GM12878 (cell line): ENCODE results near the gene SLC4A1. TPM values are rescaled to one million over a fixed set of nuclear protein-coding genes. Genes with fewer than 3 reads are reported as not detected.

Experiments used
- ASH2L ChIP-seq: fragments of 300-600, 200-600 bp; sonication (generic); IDR thresholded peaks from 2 replicates; pipeline ENCODE4 v1.6.1; 2017; ENCODE audit warnings: low read depth, mild to moderate bottlenecking, borderline replicate concordance
- ATF7 ChIP-seq: fragments of 450-650 bp; IDR thresholded peaks from 2 replicates; pipeline ENCODE4 v1.6.1; 2016; ENCODE audit warnings: low read depth, mild to moderate bottlenecking
- CHD4 ChIP-seq: fragments of 200-600 bp; sonication (generic); IDR thresholded peaks from 2 replicates; pipeline ENCODE4 v1.6.1; 2016; ENCODE audit warnings: mild to moderate bottlenecking
- EP300 ChIP-seq, 2 experiments: fragments of 150-350 bp in 1 of 2; IDR thresholded peaks; 2 replicates each; pipeline ENCODE4 v1.6.1; 2011 to 2012; ENCODE audit warnings: low read depth in 2 of 2, low read length in 2 of 2, borderline replicate concordance in 1 of 2, improper control_type of control experiment in 1 of 2, inconsistent platforms in 1 of 2; ENCODE audit not compliant: control insufficient read depth in 1 of 2
- GABPA ChIP-seq: IDR thresholded peaks from 2 replicates; pipeline ENCODE4 v1.6.1; 2014; ENCODE audit warnings: antibody characterized with exemption, low read depth, mild to moderate bottlenecking, inconsistent platforms
- IKZF2 ChIP-seq, 2 experiments: fragments of 450-650 bp; IDR thresholded peaks; 2 replicates each; pipeline ENCODE4 v1.6.1; 2017; ENCODE audit warnings: mild to moderate bottlenecking in 2 of 2, moderate library complexity in 2 of 2
- NFIC ChIP-seq: IDR thresholded peaks from 2 replicates; pipeline ENCODE4 v1.6.1; 2012; ENCODE audit warnings: low read depth, mild to moderate bottlenecking, inconsistent platforms, low read length, moderate library complexity
- NFXL1 ChIP-seq: fragments of 450-650 bp; IDR thresholded peaks from 2 replicates; pipeline ENCODE4 v1.6.1; 2017; ENCODE audit warnings: antibody characterized with exemption, mild to moderate bottlenecking, borderline replicate concordance
- NR2C2 ChIP-seq: IDR thresholded peaks from 2 replicates; pipeline ENCODE4 v1.6.1; 2011; ENCODE audit warnings: borderline replicate concordance, low read depth; ENCODE audit not compliant: control insufficient read depth, insufficient read length
- NRF1 ChIP-seq: conservative IDR thresholded peaks from 2 replicates; pipeline ENCODE4 v1.6.1; 2011; ENCODE audit warnings: mild to moderate bottlenecking, low read depth, low read length, improper control_type of control experiment
- PML ChIP-seq: IDR thresholded peaks from 2 replicates; pipeline ENCODE4 v1.6.1; 2012; ENCODE audit warnings: low read length, inconsistent platforms
- POLR2A ChIP-seq: IDR thresholded peaks from 2 replicates; pipeline ENCODE4 v1.6.1; 2011; ENCODE audit warnings: low read depth, mild to moderate bottlenecking, low read length
- RAD21 ChIP-seq: IDR thresholded peaks from 2 replicates; pipeline ENCODE4 v1.6.1; 2011; ENCODE audit warnings: mild to moderate bottlenecking, low read depth, low read length, moderate library complexity; ENCODE audit not compliant: insufficient read depth
- RAD51 ChIP-seq: fragments of 450-650 bp; IDR thresholded peaks from 2 replicates; pipeline ENCODE4 v1.6.1; 2016; ENCODE audit warnings: moderate library complexity, mild to moderate bottlenecking, inconsistent platforms
- RUNX3 ChIP-seq: IDR thresholded peaks from 2 replicates; pipeline ENCODE4 v1.6.1; 2012; ENCODE audit warnings: low read length, inconsistent platforms
- SMAD1 ChIP-seq: fragments of 450-650 bp; IDR thresholded peaks from 2 replicates; pipeline ENCODE4 v1.6.1; 2018; ENCODE audit warnings: mild to moderate bottlenecking, low read depth; ENCODE audit not compliant: partially characterized antibody
- SMC3 ChIP-seq: IDR thresholded peaks from 2 replicates; pipeline ENCODE4 v1.6.1; 2011; ENCODE audit warnings: low read length, improper control_type of control experiment, borderline replicate concordance
- YBX1 ChIP-seq: fragments of 450-650 bp; IDR thresholded peaks from 2 replicates; pipeline ENCODE4 v1.6.1; 2016; ENCODE audit warnings: antibody characterized with exemption
- ZSCAN29 ChIP-seq: fragments of 450-650 bp; IDR thresholded peaks from 2 replicates; pipeline ENCODE4 v1.6.1; 2017; ENCODE audit warnings: mild to moderate bottlenecking, moderate library complexity
- polyA plus RNA-seq, 11 experiments: library from polyadenylated mRNA; depleted of rRNA in 4 of 11; unstranded in 6 of 11; stranded (reverse) in 5 of 11; fragments of >200 nt; fragmentation: Nextera tagmentation in 4 of 11; fragmentation: Illumina TruSeq in 1 of 11; extraction: Ambion mirVana in 4 of 11; extraction: Trizol in 1 of 11; gene quantifications; 1 replicate in 1 of 11; 2 replicates in 10 of 11; pipeline versions ENCODE4 v1.2.1 to v1.2.3, GENCODE V29; 2011 to 2016; ENCODE audit warnings: inconsistent platforms in 2 of 11, missing spikeins in 2 of 11, low read depth in 1 of 11
- total RNA-seq, 4 experiments: library from RNA; depleted of rRNA in 3 of 4; stranded (reverse); fragments of >200 nt in 3 of 4; fragmentation: Illumina TruSeq in 1 of 4; extraction: Trizol in 1 of 4; gene quantifications; 2 replicates each; pipeline versions ENCODE4 v1.2.1 to v1.2.3, GENCODE V29; 2013 to 2021
- TF ChIP-seq, protein P1 (sequence below): fragments of 150-350 bp; IDR thresholded peaks from 2 replicates; pipeline ENCODE4 v1.6.1; 2016; ENCODE audit warnings: low read depth, low read length
- TF ChIP-seq, protein P2 (sequence below): fragments of 450-650 bp; IDR thresholded peaks from 2 replicates; pipeline ENCODE4 v1.6.1; 2016; ENCODE audit warnings: mild to moderate bottlenecking
- TF ChIP-seq, protein P3 (sequence below): fragments of 450-650 bp; IDR thresholded peaks from 2 replicates; pipeline ENCODE4 v1.6.1; 2017; ENCODE audit warnings: low read depth, mild to moderate bottlenecking, moderate library complexity
- TF ChIP-seq, protein P4 (sequence below): fragments of 450-650 bp; IDR thresholded peaks from 2 replicates; pipeline ENCODE4 v1.6.1; 2016; ENCODE audit warnings: mild to moderate bottlenecking

Gene SLC4A1
- total and polyA plus RNA-seq, 10 of the 15 experiments (the other 5 are each of a cell fraction or from before 2014, with no cell fraction given) = 0.03 TPM; not detected in 9

DNA sequence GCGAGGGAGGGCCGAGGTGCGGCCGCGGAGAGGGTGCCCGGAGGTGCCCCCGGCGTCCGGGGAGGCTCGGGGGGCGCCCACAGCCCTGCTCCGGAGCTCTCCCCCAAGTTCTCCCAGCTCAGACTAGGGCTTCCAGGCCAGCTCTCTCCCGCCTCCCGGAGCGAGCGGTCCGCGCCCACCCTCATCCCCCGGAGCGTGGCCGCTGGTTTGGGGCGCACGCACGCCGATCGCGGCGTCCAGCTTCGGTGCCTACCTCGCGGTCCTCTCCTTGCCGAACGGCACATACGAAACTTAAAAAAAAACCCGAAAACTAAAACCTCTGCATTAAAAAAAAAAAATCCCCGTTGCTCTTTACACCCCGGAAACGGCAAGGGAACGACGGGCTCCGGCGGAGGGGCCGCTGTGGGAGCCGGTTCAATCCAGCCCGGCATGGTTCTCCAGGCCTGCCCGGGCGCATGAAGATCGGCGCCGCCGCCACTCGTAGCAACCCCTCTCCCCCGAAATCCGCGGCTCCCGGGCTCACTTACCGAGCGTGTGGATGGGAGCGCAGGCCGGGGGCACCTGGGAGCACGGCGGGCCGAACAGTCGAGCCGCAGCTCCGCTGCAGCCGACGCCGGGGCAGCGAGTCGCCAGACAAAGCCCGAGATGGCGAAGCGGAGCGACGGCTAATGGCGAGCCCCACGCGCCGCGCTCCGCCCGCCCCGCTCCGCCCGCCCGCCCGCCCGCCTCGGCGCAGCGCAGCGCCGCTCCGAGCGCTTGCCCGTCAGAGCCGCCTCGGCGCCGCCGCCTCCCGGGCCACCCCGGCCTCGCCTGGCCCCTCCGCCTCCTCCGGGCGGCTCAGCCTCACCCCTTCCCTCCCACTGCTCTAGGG lies 47.5 kb downstream of the SLC4A1 start (continued):
- no peak for TF ChIP-seq NFIC
- no peak for TF ChIP-seq NRF1
- TF ChIP-seq POLR2A = peak; percentile 76
- TF ChIP-seq CHD4 = no peak
- TF ChIP-seq RAD21 = no peak
- TF ChIP-seq GABPA = no peak
- no peak for TF ChIP-seq NFXL1
- TF ChIP-seq, protein P1, sequence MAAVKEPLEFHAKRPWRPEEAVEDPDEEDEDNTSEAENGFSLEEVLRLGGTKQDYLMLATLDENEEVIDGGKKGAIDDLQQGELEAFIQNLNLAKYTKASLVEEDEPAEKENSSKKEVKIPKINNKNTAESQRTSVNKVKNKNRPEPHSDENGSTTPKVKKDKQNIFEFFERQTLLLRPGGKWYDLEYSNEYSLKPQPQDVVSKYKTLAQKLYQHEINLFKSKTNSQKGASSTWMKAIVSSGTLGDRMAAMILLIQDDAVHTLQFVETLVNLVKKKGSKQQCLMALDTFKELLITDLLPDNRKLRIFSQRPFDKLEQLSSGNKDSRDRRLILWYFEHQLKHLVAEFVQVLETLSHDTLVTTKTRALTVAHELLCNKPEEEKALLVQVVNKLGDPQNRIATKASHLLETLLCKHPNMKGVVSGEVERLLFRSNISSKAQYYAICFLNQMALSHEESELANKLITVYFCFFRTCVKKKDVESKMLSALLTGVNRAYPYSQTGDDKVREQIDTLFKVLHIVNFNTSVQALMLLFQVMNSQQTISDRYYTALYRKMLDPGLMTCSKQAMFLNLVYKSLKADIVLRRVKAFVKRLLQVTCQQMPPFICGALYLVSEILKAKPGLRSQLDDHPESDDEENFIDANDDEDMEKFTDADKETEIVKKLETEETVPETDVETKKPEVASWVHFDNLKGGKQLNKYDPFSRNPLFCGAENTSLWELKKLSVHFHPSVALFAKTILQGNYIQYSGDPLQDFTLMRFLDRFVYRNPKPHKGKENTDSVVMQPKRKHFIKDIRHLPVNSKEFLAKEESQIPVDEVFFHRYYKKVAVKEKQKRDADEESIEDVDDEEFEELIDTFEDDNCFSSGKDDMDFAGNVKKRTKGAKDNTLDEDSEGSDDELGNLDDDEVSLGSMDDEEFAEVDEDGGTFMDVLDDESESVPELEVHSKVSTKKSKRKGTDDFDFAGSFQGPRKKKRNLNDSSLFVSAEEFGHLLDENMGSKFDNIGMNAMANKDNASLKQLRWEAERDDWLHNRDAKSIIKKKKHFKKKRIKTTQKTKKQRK = no peak
- no peak for TF ChIP-seq RAD51
- no peak for TF ChIP-seq ZSCAN29
- TF ChIP-seq, protein P2, sequence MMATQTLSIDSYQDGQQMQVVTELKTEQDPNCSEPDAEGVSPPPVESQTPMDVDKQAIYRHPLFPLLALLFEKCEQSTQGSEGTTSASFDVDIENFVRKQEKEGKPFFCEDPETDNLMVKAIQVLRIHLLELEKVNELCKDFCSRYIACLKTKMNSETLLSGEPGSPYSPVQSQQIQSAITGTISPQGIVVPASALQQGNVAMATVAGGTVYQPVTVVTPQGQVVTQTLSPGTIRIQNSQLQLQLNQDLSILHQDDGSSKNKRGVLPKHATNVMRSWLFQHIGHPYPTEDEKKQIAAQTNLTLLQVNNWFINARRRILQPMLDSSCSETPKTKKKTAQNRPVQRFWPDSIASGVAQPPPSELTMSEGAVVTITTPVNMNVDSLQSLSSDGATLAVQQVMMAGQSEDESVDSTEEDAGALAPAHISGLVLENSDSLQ = 0 out of 2 replicates have a peak, but pooled peaks have one; percentile 8
- no peak for TF ChIP-seq YBX1
- TF ChIP-seq PML = peak; percentile 9; the same call in 1 of the 2 replicates
- no peak for TF ChIP-seq SMAD1
- no peak for TF ChIP-seq EP300 (IDR thresholded peaks at IDR 0.05; ENCODE audit: borderline replicate concordance in 1 of 2, control insufficient read depth in 1 of 2, low read depth in 2 of 2, low read length in 2 of 2)
- TF ChIP-seq ASH2L = no peak
- TF ChIP-seq SMC3 = no peak
- TF ChIP-seq, protein P3, sequence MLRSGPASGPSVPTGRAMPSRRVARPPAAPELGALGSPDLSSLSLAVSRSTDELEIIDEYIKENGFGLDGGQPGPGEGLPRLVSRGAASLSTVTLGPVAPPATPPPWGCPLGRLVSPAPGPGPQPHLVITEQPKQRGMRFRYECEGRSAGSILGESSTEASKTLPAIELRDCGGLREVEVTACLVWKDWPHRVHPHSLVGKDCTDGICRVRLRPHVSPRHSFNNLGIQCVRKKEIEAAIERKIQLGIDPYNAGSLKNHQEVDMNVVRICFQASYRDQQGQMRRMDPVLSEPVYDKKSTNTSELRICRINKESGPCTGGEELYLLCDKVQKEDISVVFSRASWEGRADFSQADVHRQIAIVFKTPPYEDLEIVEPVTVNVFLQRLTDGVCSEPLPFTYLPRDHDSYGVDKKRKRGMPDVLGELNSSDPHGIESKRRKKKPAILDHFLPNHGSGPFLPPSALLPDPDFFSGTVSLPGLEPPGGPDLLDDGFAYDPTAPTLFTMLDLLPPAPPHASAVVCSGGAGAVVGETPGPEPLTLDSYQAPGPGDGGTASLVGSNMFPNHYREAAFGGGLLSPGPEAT = 0 out of 2 replicates have a peak, but pooled peaks have one; percentile 40
- no peak for TF ChIP-seq NR2C2
- TF ChIP-seq RUNX3 = no peak
- no peak for TF ChIP-seq ATF7
- TF ChIP-seq IKZF2 (IDR thresholded peaks at IDR 0.05) = no peak
- TF ChIP-seq, protein P4, sequence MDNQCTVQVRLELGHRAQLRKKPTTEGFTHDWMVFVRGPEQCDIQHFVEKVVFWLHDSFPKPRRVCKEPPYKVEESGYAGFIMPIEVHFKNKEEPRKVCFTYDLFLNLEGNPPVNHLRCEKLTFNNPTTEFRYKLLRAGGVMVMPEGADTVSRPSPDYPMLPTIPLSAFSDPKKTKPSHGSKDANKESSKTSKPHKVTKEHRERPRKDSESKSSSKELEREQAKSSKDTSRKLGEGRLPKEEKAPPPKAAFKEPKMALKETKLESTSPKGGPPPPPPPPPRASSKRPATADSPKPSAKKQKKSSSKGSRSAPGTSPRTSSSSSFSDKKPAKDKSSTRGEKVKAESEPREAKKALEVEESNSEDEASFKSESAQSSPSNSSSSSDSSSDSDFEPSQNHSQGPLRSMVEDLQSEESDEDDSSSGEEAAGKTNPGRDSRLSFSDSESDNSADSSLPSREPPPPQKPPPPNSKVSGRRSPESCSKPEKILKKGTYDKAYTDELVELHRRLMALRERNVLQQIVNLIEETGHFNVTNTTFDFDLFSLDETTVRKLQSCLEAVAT = peak; percentile 79
